OCI-M1 (cell line): ENCODE measurements around the gene C10orf90.

ENCODE experiments used
- DNase-seq: peaks from one replicate; lab custom pipeline; 2025; lab: John Stamatoyannopoulos, UW

C10orf90 gene

DNA sequence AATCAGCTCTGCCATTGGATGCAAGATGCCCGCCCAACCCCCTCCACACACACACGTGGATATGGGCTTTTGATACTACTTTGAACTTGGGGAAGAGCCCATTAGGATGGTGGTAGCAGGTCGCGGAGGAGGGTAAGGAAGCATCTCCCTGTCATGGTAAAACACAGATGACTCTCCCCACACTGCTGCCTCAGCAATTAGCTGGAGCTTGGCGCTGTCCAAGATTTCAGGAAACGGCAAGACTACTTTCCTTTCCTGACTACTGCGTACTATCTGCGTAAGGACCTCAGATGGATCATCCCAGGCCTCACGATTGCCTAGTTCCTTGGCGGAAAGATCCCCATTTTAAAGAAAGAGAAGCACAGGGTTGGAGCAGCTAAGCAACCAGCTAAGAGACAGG is 134.3 kb downstream of the C10orf90 start:
- DNase-seq = no peak

GRCh38 chr10:126533644-126534043 is 136.8 kb downstream of the C10orf90 start:
- DNase-seq = no peak

- DNase-seq = no peak
These were observed 142.1 kb downstream of the C10orf90 start for GRCh38 chr10:126528315-126528835.

DNA sequence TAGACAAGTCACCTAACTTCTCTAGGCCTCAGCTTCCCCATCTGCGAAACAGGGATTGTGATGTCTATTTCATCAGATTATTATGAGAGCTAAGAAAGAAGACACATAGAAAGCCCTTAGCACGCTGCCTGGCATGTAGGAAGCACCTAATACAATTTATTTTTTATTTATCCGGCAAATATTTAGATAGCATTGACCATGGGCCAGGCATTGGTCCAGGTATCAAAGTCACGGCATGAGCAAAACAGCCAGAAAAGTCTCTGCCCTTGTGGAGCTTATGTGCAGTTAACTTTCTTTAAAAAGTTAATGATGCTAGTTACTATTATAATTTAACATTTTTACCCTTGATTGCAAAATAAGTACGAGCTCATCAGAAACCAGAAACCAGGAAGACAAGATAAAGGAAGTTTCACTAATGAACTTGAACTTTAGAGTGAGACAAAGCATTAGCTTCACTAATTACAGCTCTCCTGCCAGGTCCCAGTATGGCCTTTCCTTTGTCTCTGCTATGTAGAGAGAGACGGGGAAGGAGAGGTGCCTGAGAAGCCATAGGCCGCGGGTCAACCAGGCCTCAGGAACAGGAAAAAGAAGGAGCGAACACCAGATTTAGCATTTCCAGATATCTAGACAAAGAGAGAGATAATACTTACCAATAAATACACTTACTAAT is 142.7 kb downstream of the C10orf90 start:
- DNase-seq = no peak

DNA sequence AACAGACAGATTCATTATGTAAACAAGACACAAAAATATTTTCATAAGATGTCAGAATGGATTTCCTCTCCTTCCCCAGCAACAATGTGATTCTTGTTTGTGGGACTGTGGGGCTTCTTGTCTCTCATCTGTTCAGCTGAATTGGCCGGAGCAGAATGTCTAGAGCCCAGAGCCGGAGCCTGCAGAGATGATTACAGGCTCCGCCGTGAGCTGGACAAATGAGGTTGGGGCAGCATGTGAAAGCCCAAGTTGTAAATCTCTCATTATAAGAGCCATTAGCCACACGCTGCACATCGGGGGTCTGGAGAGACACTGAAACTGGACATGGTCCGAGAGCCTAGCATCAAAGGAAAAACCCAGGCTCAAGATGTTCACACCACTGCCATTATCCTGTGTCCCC is 145.2 kb downstream of the C10orf90 start:
- DNase-seq = no peak

DNA sequence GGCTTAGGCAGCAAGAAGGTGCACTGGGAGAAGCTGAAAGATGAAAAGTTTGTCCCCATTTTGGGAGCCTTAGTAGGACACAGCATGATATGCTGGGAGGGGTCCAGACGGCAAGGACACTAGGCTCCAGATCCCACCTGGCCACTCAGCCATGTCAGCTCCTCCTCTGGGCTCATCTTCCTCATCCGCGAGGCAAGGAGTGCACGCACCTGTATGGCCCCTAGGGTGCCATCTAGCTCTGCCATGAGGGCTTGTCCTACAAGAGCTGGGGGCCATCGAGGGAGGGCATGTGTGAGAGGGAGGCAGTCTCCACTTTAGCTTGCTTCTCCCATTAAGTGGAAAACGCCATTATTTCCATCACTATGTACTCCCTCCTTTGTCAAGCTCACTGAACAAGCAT is 146.0 kb downstream of the C10orf90 start:
- no peak for DNase-seq

DNA sequence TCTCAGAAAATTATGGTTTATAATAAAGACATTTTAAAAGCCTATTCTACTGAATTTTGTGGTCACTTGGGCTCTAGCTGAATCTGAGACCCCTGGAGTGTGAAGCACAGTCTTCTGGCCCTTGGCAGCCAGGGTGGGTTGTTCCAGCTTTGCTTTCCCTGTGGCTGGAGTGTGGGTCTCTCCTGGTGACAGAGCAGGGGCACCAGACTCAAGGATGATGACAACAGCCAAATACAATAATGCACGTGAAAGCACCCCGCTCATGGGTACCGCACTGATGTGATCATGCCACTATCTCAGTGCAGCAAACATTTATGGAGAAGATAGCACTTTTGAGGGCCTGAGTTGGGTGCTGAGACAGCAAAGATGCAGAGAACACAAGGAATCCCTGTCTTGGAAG is 147.4 kb downstream of the C10orf90 start:
- DNase-seq = no peak

GRCh38 chr10:126521399-126521798 is 149.1 kb downstream of the C10orf90 start:
- DNase-seq = no peak

GRCh38 chr10:126520751-126521317 is 149.7 kb downstream of the C10orf90 start:
- no peak for DNase-seq

GRCh38 chr10:126519992-126520391 is 150.5 kb downstream of the C10orf90 start:
- DNase-seq = no peak

GRCh38 chr10:126519185-126519584 is 151.3 kb downstream of the C10orf90 start:
- no peak for DNase-seq

- DNase-seq = no peak
These were observed 152.0 kb downstream of the C10orf90 start for GRCh38 chr10:126518218-126519080.

GRCh38 chr10:126516515-126516914 is 154.0 kb downstream of the C10orf90 start:
- DNase-seq = no peak

GRCh38 chr10:126511917-126512479 is 158.5 kb downstream of the C10orf90 start:
- no peak for DNase-seq

DNA sequence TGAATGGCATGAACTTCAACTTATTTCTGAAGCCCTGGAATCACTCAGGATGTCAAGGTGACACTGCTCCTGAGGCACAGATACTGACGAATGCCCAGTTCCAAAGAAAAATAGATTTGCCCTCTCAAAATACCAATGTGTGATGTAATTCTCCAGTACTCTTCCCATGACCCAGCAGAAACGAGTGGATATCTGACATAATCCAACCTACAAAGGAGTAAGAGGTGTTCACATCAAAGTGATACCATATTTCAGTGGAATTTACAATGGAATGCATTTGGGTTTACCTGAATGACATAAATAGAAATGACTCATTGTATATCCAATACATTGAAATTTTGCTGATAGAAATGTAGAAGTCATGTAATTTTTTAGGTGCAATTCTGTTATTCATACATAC is 161.3 kb downstream of the C10orf90 start:
- no peak for DNase-seq

DNA sequence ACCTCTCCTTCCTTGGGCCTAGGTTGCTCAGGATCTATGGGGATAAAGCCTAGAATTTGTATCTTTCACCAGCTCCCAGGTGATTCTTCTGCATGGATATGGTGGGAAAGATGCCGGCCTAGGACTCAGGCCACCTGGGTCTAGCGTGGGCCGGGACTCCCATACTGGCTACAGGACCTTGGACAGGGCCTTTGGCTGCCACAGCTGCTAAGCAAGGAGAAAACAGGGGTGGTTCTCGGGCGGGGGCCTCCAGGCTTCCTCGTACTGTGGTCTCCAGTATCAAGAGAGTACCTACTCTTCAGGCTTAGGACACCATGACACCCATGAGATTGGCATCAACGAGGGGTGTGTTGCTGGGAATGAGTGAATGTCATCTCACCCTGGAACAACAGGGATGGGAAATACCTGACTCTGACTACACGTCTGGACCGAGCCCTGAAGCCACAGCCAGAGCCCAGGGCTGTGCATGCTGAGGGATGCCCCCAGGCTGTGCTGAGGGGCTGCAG is 161.9 kb downstream of the C10orf90 start:
- DNase-seq = no peak

DNA sequence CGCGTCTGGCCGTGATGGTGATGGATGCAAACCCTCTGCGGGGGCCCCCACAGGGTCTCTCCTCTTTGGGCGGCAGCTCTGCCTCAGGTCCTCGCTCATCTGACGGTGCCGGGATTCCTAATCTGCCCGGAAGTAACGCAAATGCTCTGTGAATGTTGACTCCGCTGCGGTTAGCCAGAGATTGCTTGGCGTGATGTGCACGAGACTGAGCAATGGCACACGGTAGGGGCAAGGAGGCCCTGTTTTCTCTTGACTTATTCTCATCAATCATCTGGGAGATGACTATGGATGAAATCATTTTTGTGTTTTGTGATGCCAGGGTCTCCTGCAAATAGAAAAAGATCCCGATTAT is 165.8 kb downstream of the C10orf90 start:
- DNase-seq = no peak

GRCh38 chr10:126504063-126504760 is 166.3 kb downstream of the C10orf90 start:
- peak; percentile 74 for DNase-seq

GRCh38 chr10:126503392-126504062 is 167.0 kb downstream of the C10orf90 start:
- no peak for DNase-seq

- no peak for DNase-seq
These were observed 168.1 kb downstream of the C10orf90 start for GRCh38 chr10:126502441-126502840.

DNA sequence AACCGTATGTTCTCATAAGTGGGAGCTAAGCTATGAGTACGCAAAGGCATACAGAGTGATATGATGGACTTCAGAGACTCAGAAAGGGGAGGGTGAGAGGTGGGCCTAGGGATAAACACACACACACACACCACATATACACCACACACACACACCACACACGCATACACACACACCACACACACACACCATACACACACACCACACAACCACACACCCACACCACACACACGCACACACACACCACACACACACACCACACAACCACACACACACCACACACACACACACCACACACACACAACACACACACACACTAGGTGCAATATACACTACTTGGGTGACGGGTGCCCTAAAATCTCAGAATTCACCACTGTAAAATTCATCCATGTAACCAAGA is 168.7 kb downstream of the C10orf90 start:
- DNase-seq = no peak
